HEK293 (cell line): ENCODE data around the gene TTC23.

Experiments used
- HOXD13 ChIP-seq: sonication (generic); formaldehyde crosslinking; IDR thresholded peaks from 2 replicates; pipeline ENCODE4 v1.8.0; 2022; ENCODE audit warnings: missing genetic modification reagents, borderline replicate concordance
- KLF10 ChIP-seq: fragments of 450-650 bp; IDR thresholded peaks from 2 replicates; pipeline ENCODE4 v1.5.1; 2018; ENCODE audit warnings: missing biosample characterization, mild to moderate bottlenecking, missing genetic modification characterization
- KLF9 ChIP-seq: fragments of 450-650 bp; formaldehyde crosslinking; IDR thresholded peaks from 2 replicates; pipeline ENCODE4 v1.5.1; 2016; ENCODE audit warnings: missing biosample characterization, missing genetic modification characterization, low read depth
- OVOL3 ChIP-seq: fragments of 450-650 bp; formaldehyde crosslinking; IDR thresholded peaks from 2 replicates; pipeline ENCODE4 v1.5.1; 2016; ENCODE audit warnings: missing biosample characterization, missing genetic modification characterization
- PRDM1 ChIP-seq: fragments of 450-650 bp; formaldehyde crosslinking; IDR thresholded peaks from 2 replicates; pipeline ENCODE4; 2016; ENCODE audit warnings: missing biosample characterization, missing genetic modification characterization
- PRDM10 ChIP-seq: fragments of 450-650 bp; formaldehyde crosslinking; IDR thresholded peaks from 2 replicates; pipeline ENCODE4 v1.5.1; 2016; ENCODE audit warnings: missing biosample characterization, missing genetic modification characterization
- PRDM6 ChIP-seq: fragments of 450-650 bp; formaldehyde crosslinking; IDR thresholded peaks from 2 replicates; pipeline ENCODE4 v1.5.1; 2017; ENCODE audit warnings: missing biosample characterization, missing genetic modification characterization
- SALL2 ChIP-seq: fragments of 450-650 bp; formaldehyde crosslinking; IDR thresholded peaks from 2 replicates; pipeline ENCODE4 v1.5.0; 2017; ENCODE audit warnings: missing biosample characterization, mild to moderate bottlenecking, missing genetic modification characterization, borderline replicate concordance
- SCRT1 ChIP-seq: fragments of 450-650 bp; formaldehyde crosslinking; IDR thresholded peaks from 2 replicates; pipeline ENCODE4 v1.5.1; 2016; ENCODE audit warnings: missing biosample characterization, missing genetic modification characterization, borderline replicate concordance
- TRIM28 ChIP-seq: IDR thresholded peaks from 2 replicates; pipeline ENCODE4 v1.6.1; 2011; ENCODE audit warnings: low read length, control low read depth, borderline replicate concordance
- ZBTB11 ChIP-seq: fragments of 450-650 bp; formaldehyde crosslinking; conservative IDR thresholded peaks from 2 replicates; pipeline ENCODE4 v1.5.1; 2016; ENCODE audit warnings: low read depth, missing biosample characterization, missing genetic modification characterization
- ZNF133 ChIP-seq: fragments of 450-650 bp; formaldehyde crosslinking; IDR thresholded peaks from 2 replicates; pipeline ENCODE4 v1.5.1; 2016; ENCODE audit warnings: missing biosample characterization, missing genetic modification characterization
- ZNF211 ChIP-seq: fragments of 450-650 bp; formaldehyde crosslinking; IDR thresholded peaks from 2 replicates; pipeline ENCODE4 v1.5.1; 2016; ENCODE audit warnings: low read depth, missing biosample characterization, missing genetic modification characterization
- ZNF354C ChIP-seq: fragments of 450-650 bp; formaldehyde crosslinking; IDR thresholded peaks from 2 replicates; pipeline ENCODE4 v1.5.1; 2016; ENCODE audit warnings: missing biosample characterization, missing genetic modification characterization, low read depth, borderline replicate concordance
- ZNF416 ChIP-seq: fragments of 450-650 bp; formaldehyde crosslinking; IDR thresholded peaks from 2 replicates; pipeline ENCODE4 v1.5.1; 2016; ENCODE audit warnings: missing biosample characterization, missing genetic modification characterization
- ZNF501 ChIP-seq: fragments of 450-650 bp; formaldehyde crosslinking; IDR thresholded peaks from 2 replicates; pipeline ENCODE4 v1.5.1; 2016; ENCODE audit warnings: missing biosample characterization, missing genetic modification characterization
- ZNF623 ChIP-seq: fragments of 450-650 bp; formaldehyde crosslinking; IDR thresholded peaks from 2 replicates; pipeline ENCODE4 v1.5.1; 2016; ENCODE audit warnings: missing biosample characterization, missing genetic modification characterization
- ZNF660 ChIP-seq: fragments of 450-650 bp; IDR thresholded peaks from 2 replicates; pipeline ENCODE4 v1.5.1; 2018; ENCODE audit warnings: missing biosample characterization, mild to moderate bottlenecking, missing genetic modification characterization
- ZNF777 ChIP-seq: fragments of 450-650 bp; formaldehyde crosslinking; IDR thresholded peaks from 2 replicates; pipeline ENCODE4 v1.5.1; 2017; ENCODE audit warnings: missing biosample characterization, missing genetic modification characterization, borderline replicate concordance
- ZNF792 ChIP-seq: fragments of 450-650 bp; formaldehyde crosslinking; IDR thresholded peaks from 2 replicates; pipeline ENCODE4 v1.5.1; 2016; ENCODE audit warnings: missing biosample characterization, missing genetic modification characterization
- TF ChIP-seq, protein P1 (sequence below): fragments of 450-650 bp; formaldehyde crosslinking; IDR thresholded peaks from 2 replicates; pipeline ENCODE4 v1.5.1; 2016; ENCODE audit warnings: missing biosample characterization, missing genetic modification characterization
- TF ChIP-seq, protein P2 (sequence below): fragments of 450-650 bp; formaldehyde crosslinking; IDR thresholded peaks from 2 replicates; pipeline ENCODE4 v1.5.1; 2017; ENCODE audit warnings: missing biosample characterization, missing genetic modification characterization
- TF ChIP-seq, protein P3 (sequence below): sonication (generic); formaldehyde crosslinking; IDR thresholded peaks from 2 replicates; pipeline ENCODE4 v1.8.1; 2022; ENCODE audit warnings: mild to moderate bottlenecking, moderate library complexity, missing genetic modification reagents
- TF ChIP-seq, protein P4 (sequence below): fragments of 450-650 bp; formaldehyde crosslinking; IDR thresholded peaks from 2 replicates; pipeline ENCODE4 v1.5.1; 2016; ENCODE audit warnings: missing biosample characterization, missing genetic modification characterization, low read depth

Gene TTC23

GRCh38 chr15:99104788-99105513, 144.4 kb downstream of the TTC23 start, which contains the start of gene SYNM (continued):
- TF ChIP-seq HOXD13 (no peak), PRDM6 (tag by site-specific recombination) (no peak), ZNF660 (tag by site-specific recombination) (0 out of 2 replicates have a peak, but pooled peaks have one; percentile 65), ZNF133 (no peak), ZNF777 (tag by site-specific recombination) (no peak), ZNF416 (tag by site-specific recombination) (no peak), ZNF211 (tag by site-specific recombination) (no peak), KLF9 (tag by site-specific recombination) (no peak), SCRT1 (tag by site-specific recombination) (no peak), KLF10 (tag by site-specific recombination) (peak; percentile 43; the same call in 1 of the 2 replicates), ZNF792 (tag by site-specific recombination) (0 out of 2 replicates have a peak, but pooled peaks have one; percentile 33), ZNF354C (tag by site-specific recombination) (no peak), SALL2 (no peak), ZBTB11 (tag by site-specific recombination) (no peak), OVOL3 (tag by site-specific recombination) (no peak), TRIM28 (no peak), PRDM10 (tag by site-specific recombination) (no peak), ZNF501 (tag by site-specific recombination) (peak; percentile 69; the same call in 1 of the 2 replicates), ZNF623 (no peak), PRDM1 (no peak)
- TF ChIP-seq, protein P1, sequence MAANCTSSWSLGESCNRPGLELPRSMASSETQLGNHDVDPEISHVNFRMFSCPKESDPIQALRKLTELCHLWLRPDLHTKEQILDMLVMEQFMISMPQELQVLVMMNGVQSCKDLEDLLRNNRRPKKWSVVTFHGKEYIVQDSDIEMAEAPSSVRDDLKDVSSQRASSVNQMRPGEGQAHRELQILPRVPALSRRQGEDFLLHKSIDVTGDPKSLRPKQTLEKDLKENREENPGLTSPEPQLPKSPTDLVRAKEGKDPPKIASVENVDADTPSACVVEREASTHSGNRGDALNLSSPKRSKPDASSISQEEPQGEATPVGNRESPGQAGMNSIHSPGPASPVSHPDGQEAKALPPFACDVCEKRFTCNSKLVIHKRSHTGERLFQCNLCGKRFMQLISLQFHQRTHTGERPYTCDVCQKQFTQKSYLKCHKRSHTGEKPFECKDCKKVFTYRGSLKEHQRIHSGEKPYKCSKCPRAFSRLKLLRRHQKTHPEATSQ (tag by site-specific recombination) = peak; percentile 85; the same call in 1 of the 2 replicates
- TF ChIP-seq, protein P2, sequence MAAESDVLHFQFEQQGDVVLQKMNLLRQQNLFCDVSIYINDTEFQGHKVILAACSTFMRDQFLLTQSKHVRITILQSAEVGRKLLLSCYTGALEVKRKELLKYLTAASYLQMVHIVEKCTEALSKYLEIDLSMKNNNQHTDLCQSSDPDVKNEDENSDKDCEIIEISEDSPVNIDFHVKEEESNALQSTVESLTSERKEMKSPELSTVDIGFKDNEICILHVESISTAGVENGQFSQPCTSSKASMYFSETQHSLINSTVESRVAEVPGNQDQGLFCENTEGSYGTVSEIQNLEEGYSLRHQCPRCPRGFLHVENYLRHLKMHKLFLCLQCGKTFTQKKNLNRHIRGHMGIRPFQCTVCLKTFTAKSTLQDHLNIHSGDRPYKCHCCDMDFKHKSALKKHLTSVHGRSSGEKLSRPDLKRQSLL (tag by site-specific recombination) = peak; percentile 99
- TF ChIP-seq, protein P3, sequence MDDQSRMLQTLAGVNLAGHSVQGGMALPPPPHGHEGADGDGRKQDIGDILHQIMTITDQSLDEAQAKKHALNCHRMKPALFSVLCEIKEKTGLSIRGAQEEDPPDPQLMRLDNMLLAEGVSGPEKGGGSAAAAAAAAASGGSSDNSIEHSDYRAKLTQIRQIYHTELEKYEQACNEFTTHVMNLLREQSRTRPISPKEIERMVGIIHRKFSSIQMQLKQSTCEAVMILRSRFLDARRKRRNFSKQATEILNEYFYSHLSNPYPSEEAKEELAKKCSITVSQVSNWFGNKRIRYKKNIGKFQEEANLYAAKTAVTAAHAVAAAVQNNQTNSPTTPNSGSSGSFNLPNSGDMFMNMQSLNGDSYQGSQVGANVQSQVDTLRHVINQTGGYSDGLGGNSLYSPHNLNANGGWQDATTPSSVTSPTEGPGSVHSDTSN (CRISPR knock-in tag) = peak; percentile 11; the same call in 1 of the 2 replicates
- TF ChIP-seq, protein P4, sequence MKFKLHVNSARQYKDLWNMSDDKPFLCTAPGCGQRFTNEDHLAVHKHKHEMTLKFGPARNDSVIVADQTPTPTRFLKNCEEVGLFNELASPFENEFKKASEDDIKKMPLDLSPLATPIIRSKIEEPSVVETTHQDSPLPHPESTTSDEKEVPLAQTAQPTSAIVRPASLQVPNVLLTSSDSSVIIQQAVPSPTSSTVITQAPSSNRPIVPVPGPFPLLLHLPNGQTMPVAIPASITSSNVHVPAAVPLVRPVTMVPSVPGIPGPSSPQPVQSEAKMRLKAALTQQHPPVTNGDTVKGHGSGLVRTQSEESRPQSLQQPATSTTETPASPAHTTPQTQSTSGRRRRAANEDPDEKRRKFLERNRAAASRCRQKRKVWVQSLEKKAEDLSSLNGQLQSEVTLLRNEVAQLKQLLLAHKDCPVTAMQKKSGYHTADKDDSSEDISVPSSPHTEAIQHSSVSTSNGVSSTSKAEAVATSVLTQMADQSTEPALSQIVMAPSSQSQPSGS (tag by site-specific recombination) = no peak
